HepG2 (cell line): ENCODE measurements around the gene ELOVL6. TPM values are rescaled to one million over a fixed set of nuclear protein-coding genes. Genes with fewer than 3 reads are reported as not detected.

Experiments
- ARHGAP35 ChIP-seq: sonication (generic); formaldehyde crosslinking; IDR thresholded peaks from 2 replicates; pipeline ENCODE4 v1.9.0; 2022; ENCODE audit warnings: mild to moderate bottlenecking, inconsistent platforms, moderate library complexity, missing genetic modification reagents, borderline replicate concordance
- ESRRA ChIP-seq: sonication (generic); formaldehyde crosslinking; IDR thresholded peaks from 2 replicates; pipeline ENCODE4 v1.5.1; 2020; ENCODE audit warnings: mild to moderate bottlenecking, low read depth, missing genetic modification reagents
- FOSL2 ChIP-seq: sonication (generic); formaldehyde crosslinking; IDR thresholded peaks from 2 replicates; pipeline ENCODE4 v1.4.0; 2020; ENCODE audit warnings: missing genetic modification reagents
- FOXC1 ChIP-seq: sonication (generic); formaldehyde crosslinking; IDR thresholded peaks from 2 replicates; pipeline ENCODE4 v1.8.0; 2022; ENCODE audit warnings: mild to moderate bottlenecking, missing genetic modification reagents, borderline replicate concordance
- FOXP4 ChIP-seq: sonication (generic); formaldehyde crosslinking; IDR thresholded peaks from 2 replicates; pipeline ENCODE4 v1.4.0; 2020; ENCODE audit warnings: missing genetic modification reagents
- IRF1 ChIP-seq: sonication (generic); formaldehyde crosslinking; IDR thresholded peaks from 2 replicates; pipeline ENCODE4 v1.4.0; 2020; ENCODE audit warnings: low read depth, mild to moderate bottlenecking, missing genetic modification reagents
- MED1 ChIP-seq: sonication (generic); formaldehyde crosslinking; IDR thresholded peaks from 2 replicates; pipeline ENCODE4 v1.4.0; 2020; ENCODE audit warnings: missing genetic modification reagents
- MEIS2 ChIP-seq: sonication (generic); formaldehyde crosslinking; IDR thresholded peaks from 2 replicates; pipeline ENCODE4 v1.9.0; 2021; ENCODE audit warnings: mild to moderate bottlenecking, missing genetic modification reagents
- NR2F1 ChIP-seq, 2 experiments: fragments of 450-650 bp in 1 of 2; formaldehyde crosslinking in 1 of 2; IDR thresholded peaks; 2 replicates each; pipeline versions ENCODE4 v1.5.0 to v1.6.1; 2016 to 2020; ENCODE audit warnings: mild to moderate bottlenecking in 1 of 2, missing compliant biosample characterization in 1 of 2, missing genetic modification reagents in 1 of 2, moderate library complexity in 1 of 2
- PLRG1 ChIP-seq: fragments of 450-650 bp; conservative IDR thresholded peaks from 2 replicates; pipeline ENCODE4 v1.6.1; 2016
- RXRB ChIP-seq: IDR thresholded peaks from 2 replicates; pipeline ENCODE4 v1.6.1; 2016; ENCODE audit warnings: borderline replicate concordance, missing genetic modification reagents, missing compliant biosample characterization
- SOX13 ChIP-seq, 3 experiments: fragments of 450-650 bp in 1 of 3; sonication (generic) in 1 of 3; formaldehyde crosslinking in 1 of 3; IDR thresholded peaks in 2 of 3; conservative IDR thresholded peaks in 1 of 3; 2 replicates each; pipeline versions ENCODE4 v1.5.0 to v1.6.1; 2016 to 2020; ENCODE audit warnings: antibody characterized with exemption in 1 of 3, mild to moderate bottlenecking in 1 of 3, missing compliant biosample characterization in 1 of 3, missing genetic modification reagents in 1 of 3, moderate library complexity in 1 of 3
- TEAD2 ChIP-seq: sonication (generic); formaldehyde crosslinking; IDR thresholded peaks from 2 replicates; pipeline ENCODE4 v1.9.0; 2021; ENCODE audit warnings: missing genetic modification reagents
- THAP11 ChIP-seq: IDR thresholded peaks from 2 replicates; pipeline ENCODE4 v1.6.1; 2016; ENCODE audit warnings: missing biosample characterization, missing genetic modification reagents
- TSC22D2 ChIP-seq: sonication (generic); formaldehyde crosslinking; IDR thresholded peaks from 2 replicates; pipeline ENCODE4 v1.5.1; 2020; ENCODE audit warnings: missing genetic modification reagents, mild to moderate bottlenecking, borderline replicate concordance
- ZMYM3 ChIP-seq: sonication (generic); formaldehyde crosslinking; IDR thresholded peaks from 2 replicates; pipeline ENCODE4 v1.5.1; 2020; ENCODE audit warnings: mild to moderate bottlenecking, missing genetic modification reagents
- ZNF101 ChIP-seq: sonication (generic); formaldehyde crosslinking; IDR thresholded peaks from 2 replicates; pipeline ENCODE4 v1.4.0; 2020; ENCODE audit warnings: mild to moderate bottlenecking, low read depth, missing genetic modification reagents, borderline replicate concordance
- ZNF121 ChIP-seq: sonication (generic); formaldehyde crosslinking; IDR thresholded peaks from 2 replicates; pipeline ENCODE4 v1.5.0; 2020; ENCODE audit warnings: mild to moderate bottlenecking, missing genetic modification reagents
- ZNF280D ChIP-seq: sonication (generic); formaldehyde crosslinking; IDR thresholded peaks from 2 replicates; pipeline ENCODE4 v1.5.1; 2020; ENCODE audit warnings: mild to moderate bottlenecking, missing genetic modification reagents
- ZNF292 ChIP-seq: sonication (generic); formaldehyde crosslinking; IDR thresholded peaks from 2 replicates; pipeline ENCODE4 v1.8.1; 2022; ENCODE audit warnings: mild to moderate bottlenecking, low read depth, missing genetic modification reagents, borderline replicate concordance
- ZNF430 ChIP-seq: sonication (generic); formaldehyde crosslinking; IDR thresholded peaks from 2 replicates; pipeline ENCODE4 v1.9.0; 2021; ENCODE audit warnings: mild to moderate bottlenecking, missing genetic modification reagents
- ZNF570 ChIP-seq: sonication (generic); formaldehyde crosslinking; IDR thresholded peaks from 2 replicates; pipeline ENCODE4 v1.4.0; 2020; ENCODE audit warnings: mild to moderate bottlenecking, missing genetic modification reagents, borderline replicate concordance
- ZSCAN29 ChIP-seq: sonication (generic); formaldehyde crosslinking; conservative IDR thresholded peaks from 2 replicates; pipeline ENCODE4 v1.4.0; 2020; ENCODE audit warnings: mild to moderate bottlenecking, missing genetic modification reagents
- polyA plus RNA-seq, 8 experiments: library from polyadenylated mRNA; depleted of rRNA in 3 of 8; stranded (reverse) in 7 of 8; unstranded in 1 of 8; fragments of >200 nt; fragmentation: Illumina TruSeq in 4 of 8; extraction: Trizol in 4 of 8; gene quantifications; 2 replicates each; pipeline versions ENCODE4 v1.2.1 to v1.2.3, GENCODE V29; 2011 to 2016; ENCODE audit warnings: low read depth in 4 of 8, missing spikeins in 1 of 8, mixed read lengths in 1 of 8; ENCODE audit not compliant: insufficient read depth in 1 of 8
- total RNA-seq, 5 experiments: library from RNA; depleted of rRNA; stranded (reverse); fragments of >200 nt; fragmentation: Illumina TruSeq; extraction: Trizol; gene quantifications; 2 replicates each; pipeline ENCODE4 v1.2.3, GENCODE V29; 2016; ENCODE audit warnings: low read depth in 1 of 5
- TF ChIP-seq, protein P1 (sequence below): sonication (generic); formaldehyde crosslinking; IDR thresholded peaks from 2 replicates; pipeline ENCODE4 v1.8.1; 2023; ENCODE audit warnings: mild to moderate bottlenecking, missing genetic modification reagents, borderline replicate concordance

Gene ELOVL6
- total and polyA plus RNA-seq, 2 of the 13 experiments (the other 11 are each of a cell fraction or from before 2014, with no cell fraction given) = 14.1 to 23.2 TPM

GRCh38 chr4:110200689-110201088 is 2.3 kb upstream of the ELOVL6 start (continued):
- TF ChIP-seq ZSCAN29 (no peak), ZMYM3 (CRISPR knock-in tag) (peak; percentile 97), MED1 (CRISPR knock-in tag) (peak; percentile 58), SOX13 (IDR thresholded peaks at IDR 0.05) (no peak), SOX13 (CRISPR knock-in tag; conservative IDR thresholded peaks at IDR 0.05 in 1 of 2, IDR thresholded peaks at IDR 0.05 in 1 of 2) (peak in 1 of 2 experiments; percentile 28; a peak in 1 of 4 replicates), ZNF101 (no peak), THAP11 (CRISPR knock-in tag) (no peak), ZNF430 (CRISPR knock-in tag) (no peak), IRF1 (CRISPR knock-in tag) (no peak), NR2F1 (CRISPR knock-in tag; IDR thresholded peaks at IDR 0.05) (peak in 1 of 2 experiments; percentile 29; a peak in 2 of 4 replicates), MEIS2 (CRISPR knock-in tag) (no peak), RXRB (CRISPR knock-in tag) (peak; percentile 35; the same call in 1 of the 2 replicates), PLRG1 (no peak), TSC22D2 (no peak), FOXP4 (CRISPR knock-in tag) (peak; percentile 42; the same call in 1 of the 2 replicates), FOXC1 (CRISPR knock-in tag) (no peak), ZNF570 (CRISPR knock-in tag) (no peak), ZNF292 (CRISPR knock-in tag) (peak; percentile 39; the same call in 1 of the 2 replicates), TEAD2 (no peak), ESRRA (CRISPR knock-in tag) (no peak), ZNF280D (peak; percentile 86), ZNF121 (CRISPR knock-in tag) (peak; percentile 91), FOSL2 (CRISPR knock-in tag) (peak; percentile 28), ARHGAP35 (CRISPR knock-in tag) (no peak)
- TF ChIP-seq, protein P1, sequence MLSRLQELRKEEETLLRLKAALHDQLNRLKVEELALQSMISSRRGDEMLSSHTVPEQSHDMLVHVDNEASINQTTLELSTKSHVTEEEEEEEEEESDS = no peak
